LNCAP (cell line): ENCODE measurements around the gene CAPZA2.

ENCODE experiments used
- CTCF ChIP-seq: fragments of 450-650 bp; IDR thresholded peaks from 2 replicates; pipeline ENCODE4 v1.5.1; 2017; ENCODE audit warnings: mild to moderate bottlenecking

Gene CAPZA2

DNA sequence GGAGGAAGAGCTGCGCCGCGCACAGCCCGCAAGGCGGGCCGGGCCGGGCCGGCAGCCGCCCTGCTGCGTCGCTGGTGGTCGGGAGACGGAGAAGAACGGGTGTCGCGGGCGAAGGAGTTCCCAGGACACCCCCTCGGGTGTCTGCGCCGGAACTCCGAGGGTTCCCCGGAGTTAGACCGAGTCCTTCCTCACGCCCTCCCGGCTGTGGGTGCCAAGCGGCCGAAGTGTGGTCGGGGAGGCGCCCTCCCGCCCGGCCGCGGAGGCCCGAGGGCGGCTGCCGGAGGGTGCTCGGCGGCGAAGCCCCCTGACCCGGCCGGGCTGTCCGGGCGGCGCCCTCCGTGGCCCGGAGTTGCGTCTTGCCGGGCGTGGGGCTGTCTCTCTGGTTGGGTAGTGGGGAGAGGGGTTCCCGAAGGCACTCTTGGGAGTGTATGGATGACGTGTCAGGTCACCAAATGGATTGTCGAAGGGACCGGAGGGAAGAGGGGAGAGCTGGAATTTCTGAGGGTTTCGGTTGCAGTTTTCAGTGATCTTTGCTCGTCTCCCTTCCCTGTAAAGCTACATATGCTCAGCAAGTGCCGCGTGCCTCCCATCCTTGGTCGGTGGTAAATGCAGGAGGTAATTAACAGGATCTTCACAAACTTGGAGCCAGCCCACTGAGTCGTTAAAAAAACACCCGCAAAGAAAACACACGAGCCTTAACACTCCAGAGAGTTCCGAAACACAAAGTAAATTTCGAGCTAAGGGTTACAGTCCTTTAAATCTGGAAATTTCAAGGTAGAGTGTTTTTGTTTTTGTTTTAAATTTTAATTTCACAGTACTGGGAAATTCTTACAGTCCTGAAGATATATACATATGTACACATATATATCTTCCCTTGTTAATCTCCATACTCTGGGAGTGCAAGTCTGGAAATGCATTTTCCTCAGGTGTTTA is 91.8 kb downstream of the CAPZA2 start:
- no peak for TF ChIP-seq CTCF

GRCh38 chr7:116955340-116955739 is 93.0 kb downstream of the CAPZA2 start:
- TF ChIP-seq CTCF: no peak

GRCh38 chr7:116955801-116956476 is 93.6 kb downstream of the CAPZA2 start:
- no peak for TF ChIP-seq CTCF

DNA sequence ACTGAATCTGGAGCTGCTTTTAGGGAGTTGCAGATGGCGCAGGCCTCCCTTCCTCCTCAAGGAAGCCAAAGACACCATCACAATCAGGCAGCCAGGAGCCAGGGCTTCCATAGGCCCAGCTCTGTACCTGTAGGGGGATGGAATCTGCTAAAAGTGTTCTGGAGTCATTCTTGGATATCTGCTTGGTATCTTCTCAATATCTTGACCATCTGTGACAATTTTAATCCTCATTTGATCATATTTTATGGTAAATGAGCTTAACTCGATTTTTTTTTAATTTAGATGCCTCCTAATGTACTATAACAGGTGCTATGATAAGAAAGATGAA is 94.1 kb downstream of the CAPZA2 start:
- no peak for TF ChIP-seq CTCF

DNA sequence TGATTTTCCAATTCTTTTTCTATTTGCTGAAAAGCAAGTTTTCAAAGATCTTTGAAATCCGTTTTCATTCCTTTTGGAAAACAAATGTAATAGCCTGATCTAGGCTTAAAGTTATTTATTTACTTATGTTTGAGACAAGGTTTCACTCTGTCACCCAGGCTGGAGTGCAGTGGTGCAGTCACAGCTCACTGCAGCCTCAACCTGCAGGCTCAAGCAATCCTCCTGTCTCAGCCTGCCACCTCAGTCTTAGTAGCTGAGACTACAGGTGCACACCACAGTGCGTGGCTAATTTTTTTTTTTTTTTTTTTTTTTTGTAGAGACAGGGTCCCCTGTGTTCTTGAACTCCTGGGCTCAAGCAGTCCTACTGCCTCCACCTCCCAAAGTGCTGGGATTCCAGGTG is 95.5 kb downstream of the CAPZA2 start:
- TF ChIP-seq CTCF: no peak

GRCh38 chr7:116963234-116963633 is 100.8 kb downstream of the CAPZA2 start:
- TF ChIP-seq CTCF: no peak

GRCh38 chr7:116966601-116967000 is 104.2 kb downstream of the CAPZA2 start:
- TF ChIP-seq CTCF: no peak
